K562 (cell line): Measurements from ENCODE around the gene SCRG1. TPM values are rescaled to one million over a fixed set of nuclear protein-coding genes. Genes with fewer than 3 reads are reported as not detected.

Experiments used
- ATAC-seq: fragments of 200-7000 bp; cut with Tn5 transposase; 3 replicates; pipeline ENCODE4 v1.9.1; 2020; ENCODE audit warnings: moderate library complexity
- BruUV-seq: library from RNA; stranded (reverse); fragments of 400-500 nt; replicated peaks from 2 replicates; lab custom pipeline; 2021; lab: Mats Ljungman, UMichigan
- CTCF ChIA-PET: fragments of 300-600 bp; formaldehyde crosslinking; extraction: SDS; loops from one replicate; lab custom pipeline; 2021; ENCODE audit warnings: low intra/inter-chr PET ratio; lab: Yijun Ruan, JAX
- POLR2A ChIA-PET: fragments of 300-600, 350-650 bp; sonication (Branson Sonifier 250); formaldehyde crosslinking; extraction: SDS; loops from one replicate; lab custom pipeline; 2021; ENCODE audit warnings: antibody characterized with exemption, inconsistent platforms; lab: Yijun Ruan, JAX
- DNase-seq, 4 experiments: peaks; one replicate each; pipeline versions ENCODE4 v3.0.0 to v3.0.0-alpha.2; 2011 to 2018; ENCODE audit warnings: low spot score in 3 of 4, mixed read lengths in 3 of 4; ENCODE audit errors: extremely low read depth in 1 of 4
- FAIRE-seq: peaks from 2 replicates; lab custom pipeline; 2011; peaks lifted over from hg19 to GRCh38; lab: Jason Lieb, UNC
- H2AFZ ChIP-seq: 2 replicates; pipeline ENCODE4 v1.6.0; 2011; ENCODE audit warnings: low read depth, low read length, control low read depth, inconsistent platforms
- H3K27ac ChIP-seq: fragments of 200-600 bp; 3 replicates; pipeline ENCODE4 v1.8.0; 2011; ENCODE audit warnings: low read depth, mild to moderate bottlenecking, control low read depth, inconsistent platforms, low read length, moderate library complexity, mixed read lengths; ENCODE audit errors: extremely low read depth
- H3K27me3 ChIP-seq, 2 experiments: fragments of 300-600 bp in 1 of 2; 2 replicates in 1 of 2; 3 replicates in 1 of 2; pipeline versions ENCODE4 v1.6.0 to v1.8.0; 2011; ENCODE audit warnings: inconsistent platforms in 2 of 2, low read length in 2 of 2, mild to moderate bottlenecking in 1 of 2, mixed read lengths in 1 of 2, moderate library complexity in 1 of 2; ENCODE audit not compliant: control insufficient read depth in 2 of 2, insufficient read depth in 2 of 2
- H3K36me3 ChIP-seq: fragments of 300-600 bp; 3 replicates; pipeline ENCODE4 v1.8.0; 2011; ENCODE audit warnings: mild to moderate bottlenecking, low read length, inconsistent platforms; ENCODE audit not compliant: control insufficient read depth, insufficient read depth
- H3K4me1 ChIP-seq, 2 experiments: fragments of 200-600 bp in 1 of 2; replicated peaks in 1 of 2; 2 replicates in 1 of 2; 3 replicates in 1 of 2; pipeline versions ENCODE4 v1.5.1 to v1.8.0; 2011; ENCODE audit warnings: inconsistent platforms in 2 of 2, low read length in 2 of 2, mild to moderate bottlenecking in 1 of 2, mixed read lengths in 1 of 2, moderate library complexity in 1 of 2; ENCODE audit not compliant: control insufficient read depth in 2 of 2, insufficient read depth in 2 of 2
- H3K4me2 ChIP-seq: 2 replicates; pipeline ENCODE4 v1.6.1; 2011; ENCODE audit warnings: low read length, control low read depth, inconsistent platforms, mixed read lengths; ENCODE audit not compliant: insufficient read depth
- H3K4me3 ChIP-seq: fragments of 200-600 bp; sonication (generic), shearing (Covaris generic); 2 replicates; pipeline ENCODE4 v1.5.1; 2016; ENCODE audit warnings: control low read depth, inconsistent platforms
- H3K79me2 ChIP-seq: fragments of 200-600 bp; 3 replicates; pipeline ENCODE4 v1.8.0; 2011; ENCODE audit warnings: low read length, inconsistent platforms; ENCODE audit not compliant: control insufficient read depth, insufficient read depth
- H3K9ac ChIP-seq, 2 experiments: 2 replicates each; pipeline versions ENCODE4 v1.6.0 to v1.6.1; 2011; ENCODE audit warnings: low read depth in 2 of 2, low read length in 2 of 2, control low read depth in 1 of 2, inconsistent platforms in 1 of 2, mild to moderate bottlenecking in 1 of 2, mixed read lengths in 1 of 2; ENCODE audit not compliant: insufficient read depth in 1 of 2
- H3K9me1 ChIP-seq: one replicate; pipeline ENCODE4 v1.6.0; 2011; ENCODE audit warnings: inconsistent platforms, mild to moderate bottlenecking, low read length, moderate library complexity; ENCODE audit not compliant: control insufficient read depth, insufficient read depth
- H3K9me3 ChIP-seq: replicated peaks from 2 replicates; pipeline ENCODE4 v1.5.1; 2011; ENCODE audit warnings: low read depth, low read length, inconsistent platforms; ENCODE audit not compliant: control insufficient read depth, insufficient read depth
- H4K20me1 ChIP-seq: replicated peaks from 2 replicates; pipeline ENCODE4 v1.6.1; 2011; ENCODE audit warnings: low read length, inconsistent platforms, mixed read lengths; ENCODE audit not compliant: control insufficient read depth, insufficient read depth
- ARHGAP35 ChIP-seq: fragments of 450-650 bp; IDR thresholded peaks from 2 replicates; pipeline ENCODE4 v1.6.1; 2018; ENCODE audit not compliant: partially characterized antibody
- DNMT1 ChIP-seq: fragments of 450-650 bp; IDR thresholded peaks from 2 replicates; pipeline ENCODE4 v1.6.1; 2016; ENCODE audit warnings: antibody characterized with exemption, mild to moderate bottlenecking
- ETS2 ChIP-seq: IDR thresholded peaks from 2 replicates; pipeline ENCODE4 v1.6.1; 2016; ENCODE audit warnings: borderline replicate concordance, missing genetic modification characterization, mild to moderate bottlenecking, moderate library complexity, missing compliant biosample characterization; ENCODE audit not compliant: poor library complexity, severe bottlenecking
- GABPB1 ChIP-seq: sonication (generic); formaldehyde crosslinking; IDR thresholded peaks from 2 replicates; pipeline ENCODE4 v1.8.0; 2022; ENCODE audit warnings: mild to moderate bottlenecking, missing genetic modification reagents
- HMGXB4 ChIP-seq: sonication (generic); formaldehyde crosslinking; IDR thresholded peaks from 2 replicates; pipeline ENCODE4 v1.8.1; 2023; ENCODE audit warnings: mild to moderate bottlenecking, missing genetic modification reagents
- HNRNPK ChIP-seq: fragments of 200-400 bp; formaldehyde crosslinking; IDR thresholded peaks from one replicate; pipeline ENCODE4 v1.6.1; 2018; ENCODE audit warnings: mild to moderate bottlenecking, low read depth, low read length; ENCODE audit not compliant: poor library complexity, severe bottlenecking
- NR3C1 ChIP-seq: sonication (generic); formaldehyde crosslinking; IDR thresholded peaks from 2 replicates; pipeline ENCODE4 v1.8.1; 2022; ENCODE audit warnings: missing genetic modification reagents
- PHF8 ChIP-seq: fragments of 200-600 bp; sonication (generic); IDR thresholded peaks from 2 replicates; pipeline ENCODE4 v1.6.1; 2012; ENCODE audit warnings: mixed run types, mild to moderate bottlenecking, inconsistent platforms, low read length, moderate library complexity, borderline replicate concordance
- PRPF4 ChIP-seq: fragments of 200-400 bp; formaldehyde crosslinking; IDR thresholded peaks from one replicate; pipeline ENCODE4 v1.6.1; 2017; ENCODE audit warnings: low read length, low read depth, mild to moderate bottlenecking; ENCODE audit not compliant: insufficient read depth, poor library complexity, severe bottlenecking
- PTTG1 ChIP-seq: fragments of 450-650 bp; IDR thresholded peaks from 2 replicates; pipeline ENCODE4 v1.6.1; 2016; ENCODE audit warnings: low read depth, mild to moderate bottlenecking, missing genetic modification characterization, missing compliant biosample characterization
- RAD51 ChIP-seq: fragments of 450-650 bp; IDR thresholded peaks from 2 replicates; pipeline ENCODE4 v1.7.1; 2016; ENCODE audit warnings: low read depth, mild to moderate bottlenecking, borderline replicate concordance
- SMARCB1 ChIP-seq: IDR thresholded peaks from 2 replicates; pipeline ENCODE4 v1.6.1; 2011; ENCODE audit warnings: improper control_type of control experiment, low read depth; ENCODE audit not compliant: insufficient read length
- TEAD2 ChIP-seq: fragments of 450-650 bp; IDR thresholded peaks from 2 replicates; pipeline ENCODE4 v1.6.1; 2016; ENCODE audit warnings: missing genetic modification characterization, control low read depth, missing compliant biosample characterization
- TFAP4 ChIP-seq: sonication (generic); formaldehyde crosslinking; IDR thresholded peaks from 2 replicates; pipeline ENCODE4 v1.8.0; 2022; ENCODE audit warnings: missing genetic modification reagents, mild to moderate bottlenecking, moderate library complexity, borderline replicate concordance
- U2AF1 ChIP-seq: fragments of 200-400 bp; formaldehyde crosslinking; optimal IDR thresholded peaks from 2 replicates; pipeline ENCODE3; 2017; ENCODE audit warnings: mild to moderate bottlenecking, low read depth, low read length, moderate library complexity
- ZBTB26 ChIP-seq: fragments of 450-650 bp; formaldehyde crosslinking; IDR thresholded peaks from 2 replicates; pipeline ENCODE4 v1.4.0; 2022; ENCODE audit warnings: missing genetic modification characterization
- ZNF212 ChIP-seq: fragments of 450-650 bp; formaldehyde crosslinking; IDR thresholded peaks from 2 replicates; pipeline ENCODE4 v1.4.0; 2020; ENCODE audit warnings: mild to moderate bottlenecking
- ZNF57 ChIP-seq: fragments of 450-650 bp; formaldehyde crosslinking; IDR thresholded peaks from 2 replicates; pipeline ENCODE4 v1.4.0; 2020; ENCODE audit warnings: mild to moderate bottlenecking, moderate library complexity
- WGBS: fragments of 100-300 bp; shearing (Covaris generic); methylation state at CpG from one replicate; pipeline ENCODE4 v1.1.6; 2016; ENCODE audit warnings: low coverage, mixed read lengths; ENCODE audit not compliant: insufficient coverage; ENCODE audit errors: missing lambda C conversion rate; 5-methylcytosine and 5-hydroxymethylcytosine counted together
- in situ Hi-C: fragments of 300-500 bp; cut with MboI; formaldehyde crosslinking; loops from 4 replicates; pipeline ENCODE4 v1.15.0; 2018; ENCODE audit warnings: inconsistent platforms, mixed read lengths
- intact Hi-C: fragments of 100-400 bp; cut with micrococcal nuclease; formaldehyde crosslinking; loops from 2 replicates; pipeline ENCODE4 v1.14.2; 2022
- polyA plus RNA-seq, 8 experiments: library from polyadenylated mRNA; depleted of rRNA in 4 of 8; stranded (reverse) in 5 of 8; unstranded in 3 of 8; fragments of >200 nt; fragmentation: Nextera tagmentation in 2 of 8; fragmentation: Illumina TruSeq in 1 of 8; extraction: Ambion mirVana in 2 of 8; extraction: Trizol in 1 of 8; gene quantifications; 2 replicates each; pipeline versions ENCODE4 v1.2.1 to v1.2.3, GENCODE V29; 2011 to 2014; ENCODE audit warnings: inconsistent platforms in 1 of 8, missing spikeins in 1 of 8
- total RNA-seq, 7 experiments: library from RNA; depleted of rRNA in 6 of 7; stranded (reverse); fragments of >200 nt in 6 of 7; fragmentation: Illumina TruSeq in 2 of 7; extraction: Trizol in 2 of 7; gene quantifications; 2 replicates each; pipeline versions ENCODE4 v1.2.1 to v1.2.3, GENCODE V29; 2011 to 2021; ENCODE audit warnings: low replicate concordance in 1 of 7

SCRG1 gene
- total and polyA plus RNA-seq, 9 of the 15 experiments (the other 6 are each of a cell fraction or from before 2014, with no cell fraction given) = 0.01 TPM; not detected in 7

GRCh38 chr4:173424899-173425805 is 26.2 kb upstream of the SCRG1 start:
- H3K4me3 ChIP-seq = no peak overlapping the region
- ChIA-PET POLR2A (interaction anchor here (0.6 to 1.3 kb wide), 5 partner anchors 17 to 741 kb away, joined by 3 to 4 read pairs (median 3); no protein-coding TSS in a partner anchor), CTCF (no interaction called here)
- no peaks in the 10 kb centered on the region for H3K4me1 ChIP-seq
- H3K4me2 ChIP-seq = no peak overlapping the region
- H3K9ac ChIP-seq = no peak overlapping the region
- DNase-seq (no peak), ATAC-seq (no peak), FAIRE-seq (peak; percentile 46)
- H3K27ac ChIP-seq = no peak overlapping the region
- 6% methylated on average over 2 of the region's 2 CpGs for WGBS
- no peaks in the 10 kb centered on the region; the same call in 1 of the 2 replicates for H3K9me3 ChIP-seq
- H3K79me2 ChIP-seq = no peaks in the 10 kb centered on the region
- BruUV-seq = no TSS peak
- no peaks in the 10 kb centered on the region for H3K36me3 ChIP-seq
- H2AFZ ChIP-seq = no peak overlapping the region
- no peaks in the 10 kb centered on the region for H3K9me1 ChIP-seq
- no peaks in the 10 kb centered on the region for H4K20me1 ChIP-seq
- intact Hi-C loops (loop anchor here (5.0 to 10.0 kb wide), 2 partner anchors 37 to 570 kb away; no protein-coding TSS in a partner anchor), in situ Hi-C loops (loop anchor here (5.0 kb wide), 1 partner anchor 67 kb away; no protein-coding TSS in a partner anchor)
- no peaks in the 10 kb centered on the region for H3K27me3 ChIP-seq
- TF ChIP-seq ZNF212 (no peak), SMARCB1 (no peak), ETS2 (no peak), PHF8 (no peak), ZBTB26 (no peak), GABPB1 (CRISPR knock-in tag) (no peak), HMGXB4 (CRISPR knock-in tag) (no peak), ZNF57 (no peak), HNRNPK (no peak), NR3C1 (no peak), PTTG1 (tag) (no peak), PRPF4 (no peak), U2AF1 (no peak), DNMT1 (no peak), TEAD2 (no peak), TFAP4 (CRISPR knock-in tag) (no peak), ARHGAP35 (no peak), RAD51 (no peak)
